GM21717 (cell line): ENCODE measurements around the gene RFC3.
"Not testable (repeated sequence)": the region's sequence is repeated elsewhere in the genome, so short reads cannot be mapped to it uniquely, and the experiment has no call there.

ENCODE experiments used
- ATAC-seq: cut with Tn5 transposase; IDR thresholded peaks from one replicate; pipeline ENCODE4 v1.9.1; 2021; ENCODE audit warnings: mild to moderate bottlenecking, moderate library complexity; ENCODE audit not compliant: unreplicated experiment

Gene RFC3

GRCh38 chr13:33817901-33818706 is at the start of gene RFC3:
Gene RFC3 (plus strand): TSS chr13:33818149. CDS start chr13:33818179, 30 bp downstream.
- peak; percentile 96 for ATAC-seq

- ATAC-seq = no peak
Measured at GRCh38 chr13:33771296-33771695, 46.7 kb upstream of the RFC3 start.

GRCh38 chr13:33773790-33774462 is 44.0 kb upstream of the RFC3 start:
- no peak for ATAC-seq

GRCh38 chr13:33775339-33776108 is 42.4 kb upstream of the RFC3 start:
- no peak for ATAC-seq

GRCh38 chr13:33776239-33776881 is 41.6 kb upstream of the RFC3 start:
- no peak for ATAC-seq

- ATAC-seq = no peak
Measured at GRCh38 chr13:33782631-33783030, 35.3 kb upstream of the RFC3 start.

GRCh38 chr13:33783212-33783611 is 34.7 kb upstream of the RFC3 start:
- not testable (repeated sequence) for ATAC-seq

- ATAC-seq = no peak
Measured at GRCh38 chr13:33784738-33785137, 33.2 kb upstream of the RFC3 start.

- no peak for ATAC-seq
Measured at GRCh38 chr13:33785384-33785783, 32.6 kb upstream of the RFC3 start.

- no peak for ATAC-seq
Measured at GRCh38 chr13:33787051-33787591, 30.8 kb upstream of the RFC3 start.

GRCh38 chr13:33789066-33789606 is 28.8 kb upstream of the RFC3 start:
- ATAC-seq = no peak

- no peak for ATAC-seq
Measured at GRCh38 chr13:33789739-33790138, 28.2 kb upstream of the RFC3 start.

GRCh38 chr13:33793726-33794125 is 24.2 kb upstream of the RFC3 start:
- no peak for ATAC-seq

GRCh38 chr13:33794576-33794975 is 23.4 kb upstream of the RFC3 start:
- no peak for ATAC-seq

GRCh38 chr13:33796095-33796494 is 21.9 kb upstream of the RFC3 start:
- no peak for ATAC-seq

- no peak for ATAC-seq
Measured at GRCh38 chr13:33797622-33798021, 20.3 kb upstream of the RFC3 start.

GRCh38 chr13:33798023-33798422 is 19.9 kb upstream of the RFC3 start:
- no peak for ATAC-seq

- no peak for ATAC-seq
Measured at GRCh38 chr13:33799950-33800592, 17.9 kb upstream of the RFC3 start.

- no peak for ATAC-seq
Measured at GRCh38 chr13:33800646-33801186, 17.2 kb upstream of the RFC3 start.
